ENCODE measurements around the gene SMOC2.

- TF ChIP-seq CTCF (optimal IDR thresholded peaks at IDR 0.05 in 1 of 3, IDR thresholded peaks at IDR 0.05 in 1 of 3, conservative IDR thresholded peaks at IDR 0.05 in 1 of 3; ENCODE audit: extremely low read depth in 1 of 3, insufficient read depth in 2 of 3, low read length in 3 of 3), result no peak
- TF ChIP-seq EZH2 (IDR thresholded peaks at IDR 0.05; ENCODE audit: low read length), result no peak
These were observed 237.6 kb downstream of the SMOC2 start for GRCh38 chr6:168678588-168678987.
